ENCODE results near the gene PCDHGA5. TPM values are rescaled to one million over a fixed set of nuclear protein-coding genes. Genes with fewer than 3 reads are reported as not detected.

PCDHGA5 gene
- total and polyA plus RNA-seq, 2 of the 8 experiments (the other 6 are each of a cell fraction or from before 2014, with no cell fraction given), result 1.1 to 1.3 TPM

- TF ChIP-seq PHF8 (conservative IDR thresholded peaks at IDR 0.05; ENCODE audit: low read depth, low read length) (0 out of 2 replicates have a peak, but pooled peaks have one; percentile 30), SP4 (IDR thresholded peaks at IDR 0.05; ENCODE audit: low read length) (no peak), GTF2F1 (IDR thresholded peaks at IDR 0.05; ENCODE audit: borderline replicate concordance, low read depth, low read length) (peak; percentile 44; the same call in 1 of the 2 replicates), TAF1 (IDR thresholded peaks at IDR 0.05; ENCODE audit: low read depth, low read length) (peak; percentile 63; the same call in 1 of the 2 replicates), ASH2L (IDR thresholded peaks at IDR 0.05; ENCODE audit: low read length) (peak; percentile 30), JUND (IDR thresholded peaks at IDR 0.05; ENCODE audit: low read length) (no peak), CHD2 (IDR thresholded peaks at IDR 0.05; ENCODE audit: low read length) (no peak)
- TF ChIP-seq, protein P1, sequence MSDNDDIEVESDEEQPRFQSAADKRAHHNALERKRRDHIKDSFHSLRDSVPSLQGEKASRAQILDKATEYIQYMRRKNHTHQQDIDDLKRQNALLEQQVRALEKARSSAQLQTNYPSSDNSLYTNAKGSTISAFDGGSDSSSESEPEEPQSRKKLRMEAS (IDR thresholded peaks at IDR 0.05), result peak; percentile 21; the same call in 1 of the 2 replicates
Observed at GRCh38 chr5:141349917-141350619, 13.9 kb upstream of the PCDHGA5 start, which contains the start of gene PCDHGB1 (continued).

Measured in H1 (cell line).